ENCODE data around the gene IQUB.
"Not testable (repeated sequence)": the region's sequence is repeated elsewhere in the genome, so short reads cannot be mapped to it uniquely, and the experiment has no call there.

IQUB gene

GRCh38 chr7:123534383-123535260 lies at the start of gene IQUB:
IQUB (minus strand) TSS chr7:123534595; CDS start chr7:123512340, 22,255 bp downstream.
- no peak for FAIRE-seq

DNA sequence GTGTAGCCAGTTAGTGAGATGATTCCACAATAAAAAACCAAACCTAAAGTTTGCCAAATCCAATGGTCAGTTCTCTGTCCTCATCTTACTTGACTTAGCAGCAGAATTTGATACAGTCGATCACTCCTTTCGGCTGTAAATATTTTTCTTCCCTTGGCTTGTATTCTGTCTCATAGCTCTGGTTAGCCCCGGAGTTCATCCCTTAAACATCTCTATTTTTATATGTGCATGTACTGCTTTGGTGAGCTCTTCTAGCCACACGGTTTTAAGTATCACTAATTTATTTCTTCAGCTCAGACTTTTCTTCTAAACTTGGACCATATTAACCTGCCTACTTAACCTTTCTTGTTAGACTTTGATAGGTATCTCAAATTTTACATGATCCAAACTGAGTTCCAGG lies 49.4 kb upstream of the IQUB start:
- FAIRE-seq: no peak

DNA sequence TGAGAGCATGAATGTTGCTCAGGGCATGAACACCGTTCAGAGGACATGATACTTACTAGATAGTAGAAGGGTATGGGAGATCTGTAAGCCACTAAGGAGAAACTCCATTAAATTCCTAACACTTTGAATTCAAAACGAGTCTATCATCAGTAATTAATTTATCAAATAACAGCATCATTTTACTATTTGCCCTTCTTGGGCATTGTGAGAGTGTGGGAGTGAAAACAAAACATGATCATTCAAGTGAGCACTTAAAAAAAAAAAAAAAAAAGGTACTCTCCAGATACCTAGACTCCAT lies 46.7 kb upstream of the IQUB start:
- FAIRE-seq: no peak

DNA sequence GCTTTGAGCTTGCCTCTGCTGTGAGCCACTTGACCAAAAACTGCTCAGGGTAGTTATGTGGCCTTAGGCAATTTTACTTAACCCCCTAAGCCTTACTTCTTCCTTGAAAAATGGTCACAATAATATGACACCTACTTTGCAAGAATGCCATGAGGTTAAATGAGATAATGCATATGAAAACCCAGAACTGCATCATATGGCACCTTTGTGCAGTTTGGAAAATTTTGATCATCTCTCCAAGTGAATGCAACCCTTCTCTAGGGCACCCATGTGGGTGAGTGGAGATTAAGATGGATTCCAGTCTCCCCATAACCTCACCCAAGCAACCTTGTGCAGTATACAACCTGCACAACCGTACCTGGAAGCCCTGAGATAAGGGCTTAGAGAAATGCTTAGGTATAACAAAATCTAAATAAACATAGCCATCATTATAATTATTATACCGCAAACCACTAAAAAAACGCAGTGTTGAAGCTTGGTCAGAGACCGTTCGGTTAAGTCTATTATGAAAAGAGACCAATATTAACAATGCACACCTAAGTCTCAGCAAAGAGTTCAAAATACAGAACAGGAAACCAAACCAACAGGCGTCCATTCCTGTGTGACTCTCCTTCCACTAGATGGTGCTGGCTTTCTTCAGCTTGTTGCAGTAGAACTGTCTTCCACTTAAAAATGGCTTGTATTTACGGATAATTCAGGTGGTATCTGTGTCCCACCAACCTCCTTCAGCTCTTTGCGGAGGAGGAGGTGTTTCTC lies 46.2 kb upstream of the IQUB start:
- FAIRE-seq: no peak

DNA sequence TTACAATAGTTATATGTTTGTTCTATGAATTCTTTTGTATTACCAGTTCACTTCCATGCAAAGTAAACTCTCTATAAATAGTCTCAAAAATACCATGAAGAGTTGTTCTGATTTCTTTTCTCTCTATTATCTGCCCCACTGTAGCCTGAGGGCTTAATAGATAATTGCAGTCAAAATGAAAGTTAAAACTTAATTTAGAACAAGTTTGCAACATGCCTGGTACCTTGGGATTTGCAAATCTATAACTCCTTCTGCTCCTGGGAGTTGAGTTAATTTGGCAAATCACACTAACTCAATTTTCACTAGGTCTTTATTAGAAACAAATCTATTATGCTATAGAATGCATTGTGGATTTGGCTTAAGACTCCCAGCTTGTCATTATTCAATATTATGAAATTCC lies 45.0 kb upstream of the IQUB start:
- FAIRE-seq: no peak

DNA sequence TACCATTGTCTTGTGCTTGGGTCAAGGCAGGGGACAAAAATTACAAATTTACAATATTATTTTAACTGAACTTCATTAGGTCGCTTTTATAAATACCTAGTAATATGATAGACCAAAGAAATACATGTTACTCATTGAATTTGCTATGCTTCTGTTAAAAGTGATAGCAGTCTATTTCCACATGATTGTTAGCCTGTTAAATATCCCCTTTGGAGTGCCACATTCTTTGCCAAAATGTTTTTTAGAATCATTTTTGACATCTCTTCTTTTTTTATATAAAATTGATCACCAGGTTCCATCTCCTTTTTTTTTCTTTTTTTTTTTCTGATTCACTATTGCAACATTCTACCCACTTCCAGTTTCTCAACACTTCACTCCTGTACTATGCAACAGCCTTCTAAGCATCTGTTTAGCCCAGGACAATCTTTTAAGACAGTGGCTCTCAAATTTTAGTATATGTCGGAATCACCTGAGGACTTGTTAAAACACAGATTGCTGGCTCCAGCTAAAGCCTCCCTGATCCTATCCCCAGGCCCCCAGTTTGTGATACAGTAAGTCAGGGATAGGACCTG lies 39.6 kb upstream of the IQUB start:
- no peak for FAIRE-seq

- no peak for FAIRE-seq
Observed at GRCh38 chr7:123573341-123573740, 38.9 kb upstream of the IQUB start.

DNA sequence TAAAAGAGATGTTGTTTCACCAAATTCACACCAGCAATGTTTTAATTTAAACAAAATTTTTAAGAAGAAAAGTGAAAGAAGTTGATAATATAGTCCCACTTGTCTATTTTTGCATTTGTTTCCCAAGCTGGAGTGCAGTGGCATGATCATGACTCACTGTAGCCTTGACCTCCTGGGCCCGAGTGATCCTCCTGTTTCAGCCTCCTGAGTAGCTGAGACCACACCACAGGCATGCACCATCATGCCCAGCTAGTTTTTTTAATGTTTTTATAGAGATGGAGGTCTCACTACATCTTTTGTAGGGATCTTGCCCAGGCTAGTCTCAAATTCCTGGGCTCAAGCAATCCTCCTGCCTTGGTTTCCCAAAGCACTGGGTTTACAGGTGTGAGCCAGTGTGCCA lies 37.3 kb upstream of the IQUB start:
- no peak for FAIRE-seq

- no peak for FAIRE-seq
Observed at GRCh38 chr7:123571187-123571586, 36.8 kb upstream of the IQUB start.

GRCh38 chr7:123570390-123571182 lies 36.2 kb upstream of the IQUB start:
- no peak for FAIRE-seq

- FAIRE-seq: no peak
Observed at GRCh38 chr7:123569352-123570010, 35.1 kb upstream of the IQUB start.

GRCh38 chr7:123562121-123562520 lies 27.7 kb upstream of the IQUB start:
- FAIRE-seq: no peak

DNA sequence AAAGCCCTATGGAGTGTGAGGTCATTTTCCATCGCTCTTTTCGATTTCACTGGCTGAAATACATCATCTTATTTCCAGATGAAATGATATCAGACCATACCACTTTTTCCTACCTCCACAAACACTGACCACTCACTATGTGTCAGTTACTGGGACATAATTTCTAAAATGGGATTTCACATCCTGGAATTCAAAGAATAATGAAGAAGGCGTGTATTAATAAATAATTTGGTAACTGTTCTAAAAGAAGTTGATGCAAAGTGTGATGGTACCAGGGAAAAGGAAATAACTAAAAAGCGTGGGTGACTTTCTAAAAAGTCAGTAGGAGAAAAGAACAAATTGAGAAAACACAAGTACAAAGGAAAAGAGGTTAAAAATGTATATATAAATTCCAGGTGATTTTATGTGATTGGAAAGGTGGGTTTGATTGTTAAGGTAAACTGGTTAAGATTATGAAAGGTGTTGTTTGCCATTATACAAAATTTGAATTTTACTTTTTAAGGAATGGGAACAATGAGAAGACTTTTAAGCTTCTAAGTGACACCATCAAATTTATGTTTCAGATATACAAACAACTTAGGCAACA lies 24.0 kb upstream of the IQUB start:
- FAIRE-seq: no peak

DNA sequence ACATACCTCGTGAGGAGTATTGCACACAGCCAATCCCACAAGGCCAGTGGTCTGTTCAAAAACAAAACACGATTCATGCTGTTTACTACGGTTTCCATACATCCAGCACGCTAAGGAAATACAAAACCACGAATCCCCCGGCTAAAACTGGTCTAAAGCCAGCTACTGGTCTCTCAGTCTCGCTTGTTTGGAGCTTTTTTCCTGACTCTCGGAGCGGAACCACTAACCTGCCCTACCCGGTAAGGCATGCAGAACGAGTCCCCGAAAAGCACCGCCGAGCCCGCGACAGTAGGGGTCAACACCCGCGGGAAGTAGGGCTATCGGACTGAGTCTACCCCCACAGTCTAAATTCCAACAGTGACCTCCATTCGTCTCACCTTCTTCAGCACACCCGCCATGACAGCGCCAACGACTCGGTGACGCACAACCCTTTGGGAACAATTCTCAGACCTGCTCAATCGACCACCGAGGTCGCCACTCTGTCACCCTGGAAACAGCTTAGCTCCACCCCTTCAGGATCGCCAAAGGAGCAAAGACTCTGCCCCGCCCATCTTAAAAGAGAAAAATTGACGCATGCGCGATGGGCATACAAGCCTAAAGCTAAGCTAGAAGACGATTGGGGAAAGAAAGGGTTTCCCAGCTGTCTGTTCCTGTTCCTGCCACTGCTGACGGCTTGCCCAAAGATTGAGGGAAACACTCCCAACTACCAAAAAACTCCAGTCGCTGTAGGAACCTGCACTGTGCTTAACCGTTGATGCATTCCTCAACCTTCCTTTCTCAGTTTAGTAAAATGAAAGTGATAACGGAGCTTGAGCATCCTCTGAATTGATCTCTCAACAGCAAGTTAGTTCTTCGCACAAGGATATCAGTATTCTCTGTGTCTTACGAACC lies 23.2 kb upstream of the IQUB start, which contains the start of gene NDUFA5:
TSS of gene NDUFA5 (minus strand) at position 421 of the 891 bp plus-strand sequence. CDS start at position 398, 23 bp downstream.
- FAIRE-seq: peak; percentile 92

GRCh38 chr7:123557016-123557397 lies 22.6 kb upstream of the IQUB start:
- no peak for FAIRE-seq

GRCh38 chr7:123555484-123555883 lies 21.1 kb upstream of the IQUB start:
- FAIRE-seq: no peak

- no peak for FAIRE-seq
Observed at GRCh38 chr7:123553159-123553558, 18.8 kb upstream of the IQUB start.

- FAIRE-seq: no peak
Observed at GRCh38 chr7:123552641-123553040, 18.2 kb upstream of the IQUB start.

DNA sequence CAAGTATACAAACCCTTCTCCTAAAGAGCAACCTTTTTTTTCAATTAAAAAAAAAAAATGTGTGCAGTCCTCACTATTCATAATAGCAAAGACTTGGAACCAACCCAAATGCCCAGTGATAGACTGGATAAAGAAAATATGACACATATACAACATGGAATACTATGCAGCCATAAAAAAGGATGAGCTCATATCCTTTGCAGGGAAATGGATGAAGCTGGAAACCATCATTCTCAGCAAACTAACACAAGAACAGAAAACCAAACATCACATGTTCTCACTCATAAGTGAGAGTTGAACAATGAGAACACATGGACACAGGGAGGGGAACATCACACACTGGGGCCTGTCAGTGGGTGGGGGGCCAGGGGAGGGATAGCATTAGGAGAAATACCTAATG lies 17.7 kb upstream of the IQUB start:
- not testable (repeated sequence) for FAIRE-seq

DNA sequence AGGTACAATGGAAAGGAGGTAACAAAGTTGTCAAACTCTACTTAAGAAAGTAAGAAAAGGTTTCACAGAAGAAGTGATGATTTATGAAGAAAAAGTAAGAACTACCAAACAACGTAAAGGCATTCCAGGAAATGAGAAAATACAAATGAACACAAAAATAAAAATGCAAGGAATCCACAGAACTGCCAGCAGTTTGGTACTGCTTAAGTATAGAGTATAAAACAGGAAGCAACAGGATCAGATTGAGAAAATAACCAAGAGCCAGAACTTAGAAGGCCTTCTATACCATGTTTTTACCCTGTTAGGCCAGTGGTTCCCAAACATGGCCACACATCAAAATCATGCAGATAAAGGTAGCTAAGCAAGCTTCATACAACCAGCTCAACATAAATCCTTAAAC lies 14.0 kb upstream of the IQUB start:
- no peak for FAIRE-seq

GRCh38 chr7:123539871-123540270 lies 5.5 kb upstream of the IQUB start:
- FAIRE-seq: no peak

Data from TTC549 (cell line).